MM.1S (cell line): ENCODE data around the gene TBL1XR1.

Source experiments
- CTCF ChIP-seq: fragments of 300-600 bp; sonication (generic); IDR thresholded peaks from 2 replicates; pipeline ENCODE4 v1.5.1; 2016; ENCODE audit warnings: antibody characterized with exemption, low read length, mixed read lengths
- EZH2phosphoT487 ChIP-seq: fragments of 300-600 bp; sonication (generic); IDR thresholded peaks from 2 replicates; pipeline ENCODE4 v1.6.1; 2018; ENCODE audit warnings: antibody characterized with exemption, low read length

- TF ChIP-seq CTCF = no peak
- TF ChIP-seq EZH2phosphoT487 = no peak
Observed at GRCh38 chr3:177126015-177126773, 71.1 kb downstream of the TBL1XR1 start.
